ENCODE data around the gene ABHD14A.

DNA sequence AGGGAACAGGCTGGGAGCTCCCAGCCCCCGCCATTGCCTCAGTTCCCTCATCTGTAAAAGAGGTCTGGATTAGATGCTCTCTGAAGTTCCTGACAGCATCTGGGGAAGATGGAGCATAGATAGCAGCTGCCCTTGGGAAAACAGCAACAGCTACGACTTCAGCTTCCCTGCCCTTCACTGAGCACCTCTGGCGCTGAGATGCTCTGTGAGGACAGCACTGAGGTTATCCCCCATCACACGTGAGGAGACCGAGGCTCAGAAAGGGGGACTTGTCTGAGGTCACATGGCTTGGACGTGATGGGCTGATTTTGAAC lies 31.9 kb downstream of the ABHD14A start:
- no peak for TF ChIP-seq PHF8 (CRISPR knock-in tag; IDR thresholded peaks at IDR 0.05)
- TF ChIP-seq MEF2D (CRISPR knock-in tag; IDR thresholded peaks at IDR 0.05), result no peak
- TF ChIP-seq, protein P1, sequence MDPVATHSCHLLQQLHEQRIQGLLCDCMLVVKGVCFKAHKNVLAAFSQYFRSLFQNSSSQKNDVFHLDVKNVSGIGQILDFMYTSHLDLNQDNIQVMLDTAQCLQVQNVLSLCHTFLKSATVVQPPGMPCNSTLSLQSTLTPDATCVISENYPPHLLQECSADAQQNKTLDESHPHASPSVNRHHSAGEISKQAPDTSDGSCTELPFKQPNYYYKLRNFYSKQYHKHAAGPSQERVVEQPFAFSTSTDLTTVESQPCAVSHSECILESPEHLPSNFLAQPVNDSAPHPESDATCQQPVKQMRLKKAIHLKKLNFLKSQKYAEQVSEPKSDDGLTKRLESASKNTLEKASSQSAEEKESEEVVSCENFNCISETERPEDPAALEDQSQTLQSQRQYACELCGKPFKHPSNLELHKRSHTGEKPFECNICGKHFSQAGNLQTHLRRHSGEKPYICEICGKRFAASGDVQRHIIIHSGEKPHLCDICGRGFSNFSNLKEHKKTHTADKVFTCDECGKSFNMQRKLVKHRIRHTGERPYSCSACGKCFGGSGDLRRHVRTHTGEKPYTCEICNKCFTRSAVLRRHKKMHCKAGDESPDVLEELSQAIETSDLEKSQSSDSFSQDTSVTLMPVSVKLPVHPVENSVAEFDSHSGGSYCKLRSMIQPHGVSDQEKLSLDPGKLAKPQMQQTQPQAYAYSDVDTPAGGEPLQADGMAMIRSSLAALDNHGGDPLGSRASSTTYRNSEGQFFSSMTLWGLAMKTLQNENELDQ (CRISPR knock-in tag; IDR thresholded peaks at IDR 0.05; ENCODE audit: borderline replicate concordance), result no peak
- no peak for TF ChIP-seq THAP11 (CRISPR knock-in tag; IDR thresholded peaks at IDR 0.05)
- no peak for TF ChIP-seq ZBTB1 (CRISPR knock-in tag; IDR thresholded peaks at IDR 0.05; ENCODE audit: borderline replicate concordance)
- no peak for TF ChIP-seq FOSL2 (CRISPR knock-in tag; IDR thresholded peaks at IDR 0.05)
- TF ChIP-seq RARA (CRISPR knock-in tag; IDR thresholded peaks at IDR 0.05), result no peak
- TF ChIP-seq, protein P2, sequence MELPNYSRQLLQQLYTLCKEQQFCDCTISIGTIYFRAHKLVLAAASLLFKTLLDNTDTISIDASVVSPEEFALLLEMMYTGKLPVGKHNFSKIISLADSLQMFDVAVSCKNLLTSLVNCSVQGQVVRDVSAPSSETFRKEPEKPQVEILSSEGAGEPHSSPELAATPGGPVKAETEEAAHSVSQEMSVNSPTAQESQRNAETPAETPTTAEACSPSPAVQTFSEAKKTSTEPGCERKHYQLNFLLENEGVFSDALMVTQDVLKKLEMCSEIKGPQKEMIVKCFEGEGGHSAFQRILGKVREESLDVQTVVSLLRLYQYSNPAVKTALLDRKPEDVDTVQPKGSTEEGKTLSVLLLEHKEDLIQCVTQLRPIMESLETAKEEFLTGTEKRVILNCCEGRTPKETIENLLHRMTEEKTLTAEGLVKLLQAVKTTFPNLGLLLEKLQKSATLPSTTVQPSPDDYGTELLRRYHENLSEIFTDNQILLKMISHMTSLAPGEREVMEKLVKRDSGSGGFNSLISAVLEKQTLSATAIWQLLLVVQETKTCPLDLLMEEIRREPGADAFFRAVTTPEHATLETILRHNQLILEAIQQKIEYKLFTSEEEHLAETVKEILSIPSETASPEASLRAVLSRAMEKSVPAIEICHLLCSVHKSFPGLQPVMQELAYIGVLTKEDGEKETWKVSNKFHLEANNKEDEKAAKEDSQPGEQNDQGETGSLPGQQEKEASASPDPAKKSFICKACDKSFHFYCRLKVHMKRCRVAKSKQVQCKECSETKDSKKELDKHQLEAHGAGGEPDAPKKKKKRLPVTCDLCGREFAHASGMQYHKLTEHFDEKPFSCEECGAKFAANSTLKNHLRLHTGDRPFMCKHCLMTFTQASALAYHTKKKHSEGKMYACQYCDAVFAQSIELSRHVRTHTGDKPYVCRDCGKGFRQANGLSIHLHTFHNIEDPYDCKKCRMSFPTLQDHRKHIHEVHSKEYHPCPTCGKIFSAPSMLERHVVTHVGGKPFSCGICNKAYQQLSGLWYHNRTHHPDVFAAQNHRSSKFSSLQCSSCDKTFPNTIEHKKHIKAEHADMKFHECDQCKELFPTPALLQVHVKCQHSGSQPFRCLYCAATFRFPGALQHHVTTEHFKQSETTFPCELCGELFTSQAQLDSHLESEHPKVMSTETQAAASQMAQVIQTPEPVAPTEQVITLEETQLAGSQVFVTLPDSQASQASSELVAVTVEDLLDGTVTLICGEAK (IDR thresholded peaks at IDR 0.05), result no peak
- TF ChIP-seq, protein P2 (CRISPR knock-in tag; IDR thresholded peaks at IDR 0.05), result no peak
- TF ChIP-seq, protein P3, sequence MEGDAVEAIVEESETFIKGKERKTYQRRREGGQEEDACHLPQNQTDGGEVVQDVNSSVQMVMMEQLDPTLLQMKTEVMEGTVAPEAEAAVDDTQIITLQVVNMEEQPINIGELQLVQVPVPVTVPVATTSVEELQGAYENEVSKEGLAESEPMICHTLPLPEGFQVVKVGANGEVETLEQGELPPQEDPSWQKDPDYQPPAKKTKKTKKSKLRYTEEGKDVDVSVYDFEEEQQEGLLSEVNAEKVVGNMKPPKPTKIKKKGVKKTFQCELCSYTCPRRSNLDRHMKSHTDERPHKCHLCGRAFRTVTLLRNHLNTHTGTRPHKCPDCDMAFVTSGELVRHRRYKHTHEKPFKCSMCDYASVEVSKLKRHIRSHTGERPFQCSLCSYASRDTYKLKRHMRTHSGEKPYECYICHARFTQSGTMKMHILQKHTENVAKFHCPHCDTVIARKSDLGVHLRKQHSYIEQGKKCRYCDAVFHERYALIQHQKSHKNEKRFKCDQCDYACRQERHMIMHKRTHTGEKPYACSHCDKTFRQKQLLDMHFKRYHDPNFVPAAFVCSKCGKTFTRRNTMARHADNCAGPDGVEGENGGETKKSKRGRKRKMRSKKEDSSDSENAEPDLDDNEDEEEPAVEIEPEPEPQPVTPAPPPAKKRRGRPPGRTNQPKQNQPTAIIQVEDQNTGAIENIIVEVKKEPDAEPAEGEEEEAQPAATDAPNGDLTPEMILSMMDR (CRISPR knock-in tag; IDR thresholded peaks at IDR 0.05), result no peak
- TF ChIP-seq, protein P4, sequence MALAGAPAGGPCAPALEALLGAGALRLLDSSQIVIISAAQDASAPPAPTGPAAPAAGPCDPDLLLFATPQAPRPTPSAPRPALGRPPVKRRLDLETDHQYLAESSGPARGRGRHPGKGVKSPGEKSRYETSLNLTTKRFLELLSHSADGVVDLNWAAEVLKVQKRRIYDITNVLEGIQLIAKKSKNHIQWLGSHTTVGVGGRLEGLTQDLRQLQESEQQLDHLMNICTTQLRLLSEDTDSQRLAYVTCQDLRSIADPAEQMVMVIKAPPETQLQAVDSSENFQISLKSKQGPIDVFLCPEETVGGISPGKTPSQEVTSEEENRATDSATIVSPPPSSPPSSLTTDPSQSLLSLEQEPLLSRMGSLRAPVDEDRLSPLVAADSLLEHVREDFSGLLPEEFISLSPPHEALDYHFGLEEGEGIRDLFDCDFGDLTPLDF (CRISPR knock-in tag; IDR thresholded peaks at IDR 0.05), result no peak
- TF ChIP-seq NBN (conservative IDR thresholded peaks at IDR 0.05), result no peak

All from HepG2 (cell line).